SK-N-SH treated with all-trans-retinoic acid at 6 μM for 48 hours (cell line): Measurements from ENCODE around the gene PANX2.

ENCODE experiments used
- ATAC-seq: fragments of 200-7000 bp; cut with Tn5 transposase; 3 replicates; pipeline ENCODE4 v1.9.1; 2020; ENCODE audit warnings: mild to moderate bottlenecking, moderate library complexity
- ARNTL ChIP-seq: fragments of 450-650 bp; formaldehyde crosslinking; IDR thresholded peaks from 2 replicates; pipeline ENCODE4 v1.5.0; 2020; ENCODE audit warnings: low read depth, mild to moderate bottlenecking, moderate library complexity, borderline replicate concordance
- BACH2 ChIP-seq: fragments of 250-450 bp; sonication (Bioruptor Pico); IDR thresholded peaks from 2 replicates; pipeline ENCODE4 v1.9.0; 2021; ENCODE audit warnings: mild to moderate bottlenecking, borderline replicate concordance
- CSDC2 ChIP-seq: fragments of 250-450 bp; sonication (Bioruptor Pico); IDR thresholded peaks from 2 replicates; pipeline ENCODE4 v1.5.0; 2020; ENCODE audit warnings: mild to moderate bottlenecking, moderate library complexity
- ESRRG ChIP-seq: fragments of 250-450 bp; sonication (Bioruptor Pico); IDR thresholded peaks from 2 replicates; pipeline ENCODE4 v1.6.1; 2021; ENCODE audit warnings: mild to moderate bottlenecking
- GLIS3 ChIP-seq: fragments of 250-450 bp; sonication (Bioruptor Pico); IDR thresholded peaks from 2 replicates; pipeline ENCODE4 v1.5.0; 2020; ENCODE audit warnings: mild to moderate bottlenecking, moderate library complexity
- ISL1 ChIP-seq: fragments of 250-450 bp; sonication (Bioruptor Pico); IDR thresholded peaks from 2 replicates; pipeline ENCODE4 v2.1.2; 2022; ENCODE audit warnings: mild to moderate bottlenecking, moderate library complexity
- OSR1 ChIP-seq: fragments of 250-450 bp; sonication (Bioruptor Pico); IDR thresholded peaks from 2 replicates; pipeline ENCODE4 v1.8.0; 2022; ENCODE audit warnings: moderate library complexity, mild to moderate bottlenecking, inconsistent platforms
- RARB ChIP-seq: fragments of 250-450 bp; sonication (Bioruptor Pico); IDR thresholded peaks from 2 replicates; pipeline ENCODE4 v1.8.0; 2021; ENCODE audit warnings: mild to moderate bottlenecking, moderate library complexity
- SNAI2 ChIP-seq: fragments of 250-450 bp; sonication (Bioruptor Pico); IDR thresholded peaks from 2 replicates; pipeline ENCODE4 v1.5.0; 2020; ENCODE audit warnings: mild to moderate bottlenecking, moderate library complexity
- ZC3H10 ChIP-seq: fragments of 250-450 bp; sonication (Bioruptor Pico); IDR thresholded peaks from 2 replicates; pipeline ENCODE4 v1.5.1; 2021; ENCODE audit warnings: mild to moderate bottlenecking, moderate library complexity
- ZFP3 ChIP-seq: fragments of 250-450 bp; sonication (Bioruptor Pico); IDR thresholded peaks from 2 replicates; pipeline ENCODE4 v1.5.0; 2020; ENCODE audit warnings: mild to moderate bottlenecking, moderate library complexity
- ZFP30 ChIP-seq: fragments of 450-650 bp; formaldehyde crosslinking; IDR thresholded peaks from 2 replicates; pipeline ENCODE4 v1.5.0; 2022; ENCODE audit warnings: mild to moderate bottlenecking, moderate library complexity
- ZNF565 ChIP-seq: fragments of 450-650 bp; formaldehyde crosslinking; conservative IDR thresholded peaks from 2 replicates; pipeline ENCODE4 v1.5.0; 2020; ENCODE audit warnings: low read depth, mild to moderate bottlenecking, moderate library complexity
- ZNF70 ChIP-seq: fragments of 450-650 bp; formaldehyde crosslinking; IDR thresholded peaks from 2 replicates; pipeline ENCODE4 v1.5.0; 2020; ENCODE audit warnings: mild to moderate bottlenecking, moderate library complexity
- ZNF8 ChIP-seq: fragments of 450-650 bp; formaldehyde crosslinking; IDR thresholded peaks from 2 replicates; pipeline ENCODE4 v1.5.0; 2020; ENCODE audit warnings: mild to moderate bottlenecking, moderate library complexity
- TF ChIP-seq, protein P1 (sequence below): fragments of 250-450 bp; sonication (Bioruptor Pico); IDR thresholded peaks from 2 replicates; pipeline ENCODE4 v1.5.1; 2021; ENCODE audit warnings: mild to moderate bottlenecking, moderate library complexity
- TF ChIP-seq, protein P2 (sequence below): fragments of 250-450 bp; sonication (Bioruptor Pico); IDR thresholded peaks from 2 replicates; pipeline ENCODE4 v1.8.0; 2020; ENCODE audit warnings: mild to moderate bottlenecking, moderate library complexity, borderline replicate concordance
- TF ChIP-seq, protein P3 (sequence below): fragments of 250-450 bp; sonication (Bioruptor Pico); IDR thresholded peaks from 2 replicates; pipeline ENCODE4 v1.5.0; 2020; ENCODE audit warnings: mild to moderate bottlenecking, moderate library complexity
- TF ChIP-seq, protein P4 (sequence below): fragments of 250-450 bp; sonication (Bioruptor Pico); IDR thresholded peaks from 2 replicates; pipeline ENCODE4 v1.5.1; 2020; ENCODE audit warnings: low read depth, mild to moderate bottlenecking, moderate library complexity

Gene PANX2

DNA sequence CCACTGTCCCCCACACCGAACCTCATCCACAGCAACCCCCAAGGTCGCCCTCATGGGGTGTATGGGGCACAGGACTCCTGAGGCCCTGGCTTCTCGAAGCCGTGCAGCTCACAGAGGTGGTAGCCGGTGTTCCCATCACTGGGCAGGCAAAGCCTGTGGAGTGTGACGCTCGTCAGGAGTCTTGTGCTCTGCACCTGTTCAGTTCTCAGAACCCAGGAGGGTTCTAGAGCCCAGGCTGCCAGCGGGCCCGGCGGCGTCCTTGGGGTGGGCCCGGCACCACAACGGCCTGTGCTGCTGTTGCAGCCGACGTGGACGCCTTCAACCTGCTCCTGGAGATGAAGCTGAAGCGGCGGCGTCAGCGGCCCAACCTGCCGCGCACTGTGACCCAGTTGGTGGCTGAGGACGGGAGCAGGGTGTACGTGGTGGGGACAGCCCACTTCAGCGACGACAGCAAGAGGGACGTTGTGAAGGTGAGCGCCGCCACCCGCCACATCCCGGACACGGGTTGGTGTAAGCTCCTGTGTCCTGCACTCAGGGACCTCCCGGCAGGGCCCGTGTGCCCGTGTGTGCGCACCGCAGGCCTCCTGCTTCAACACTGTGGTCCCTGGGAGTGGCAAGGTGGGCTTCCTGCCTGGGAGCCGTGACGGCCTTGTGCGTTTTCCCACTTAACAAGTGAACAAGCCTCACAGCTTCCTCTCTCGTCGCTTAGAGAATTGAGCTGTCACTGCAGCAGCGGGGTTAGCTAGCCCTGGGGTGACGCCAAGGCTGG lies 23.7 kb downstream of the PANX2 start:
- ATAC-seq = no peak
- TF ChIP-seq ZNF70 (no peak), SNAI2 (CRISPR knock-in tag) (no peak), CSDC2 (no peak), ZNF8 (no peak), ZFP3 (CRISPR knock-in tag) (no peak), BACH2 (CRISPR knock-in tag) (no peak), ISL1 (CRISPR knock-in tag) (no peak), ZNF565 (no peak), ESRRG (CRISPR knock-in tag) (no peak)
- TF ChIP-seq, protein P1, sequence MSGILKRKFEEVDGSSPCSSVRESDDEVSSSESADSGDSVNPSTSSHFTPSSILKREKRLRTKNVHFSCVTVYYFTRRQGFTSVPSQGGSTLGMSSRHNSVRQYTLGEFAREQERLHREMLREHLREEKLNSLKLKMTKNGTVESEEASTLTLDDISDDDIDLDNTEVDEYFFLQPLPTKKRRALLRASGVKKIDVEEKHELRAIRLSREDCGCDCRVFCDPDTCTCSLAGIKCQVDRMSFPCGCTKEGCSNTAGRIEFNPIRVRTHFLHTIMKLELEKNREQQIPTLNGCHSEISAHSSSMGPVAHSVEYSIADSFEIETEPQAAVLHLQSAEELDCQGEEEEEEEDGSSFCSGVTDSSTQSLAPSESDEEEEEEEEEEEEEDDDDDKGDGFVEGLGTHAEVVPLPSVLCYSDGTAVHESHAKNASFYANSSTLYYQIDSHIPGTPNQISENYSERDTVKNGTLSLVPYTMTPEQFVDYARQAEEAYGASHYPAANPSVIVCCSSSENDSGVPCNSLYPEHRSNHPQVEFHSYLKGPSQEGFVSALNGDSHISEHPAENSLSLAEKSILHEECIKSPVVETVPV (CRISPR knock-in tag) = no peak
- TF ChIP-seq, protein P2, sequence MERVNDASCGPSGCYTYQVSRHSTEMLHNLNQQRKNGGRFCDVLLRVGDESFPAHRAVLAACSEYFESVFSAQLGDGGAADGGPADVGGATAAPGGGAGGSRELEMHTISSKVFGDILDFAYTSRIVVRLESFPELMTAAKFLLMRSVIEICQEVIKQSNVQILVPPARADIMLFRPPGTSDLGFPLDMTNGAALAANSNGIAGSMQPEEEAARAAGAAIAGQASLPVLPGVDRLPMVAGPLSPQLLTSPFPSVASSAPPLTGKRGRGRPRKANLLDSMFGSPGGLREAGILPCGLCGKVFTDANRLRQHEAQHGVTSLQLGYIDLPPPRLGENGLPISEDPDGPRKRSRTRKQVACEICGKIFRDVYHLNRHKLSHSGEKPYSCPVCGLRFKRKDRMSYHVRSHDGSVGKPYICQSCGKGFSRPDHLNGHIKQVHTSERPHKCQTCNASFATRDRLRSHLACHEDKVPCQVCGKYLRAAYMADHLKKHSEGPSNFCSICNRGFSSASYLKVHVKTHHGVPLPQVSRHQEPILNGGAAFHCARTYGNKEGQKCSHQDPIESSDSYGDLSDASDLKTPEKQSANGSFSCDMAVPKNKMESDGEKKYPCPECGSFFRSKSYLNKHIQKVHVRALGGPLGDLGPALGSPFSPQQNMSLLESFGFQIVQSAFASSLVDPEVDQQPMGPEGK (CRISPR knock-in tag) = no peak

DNA sequence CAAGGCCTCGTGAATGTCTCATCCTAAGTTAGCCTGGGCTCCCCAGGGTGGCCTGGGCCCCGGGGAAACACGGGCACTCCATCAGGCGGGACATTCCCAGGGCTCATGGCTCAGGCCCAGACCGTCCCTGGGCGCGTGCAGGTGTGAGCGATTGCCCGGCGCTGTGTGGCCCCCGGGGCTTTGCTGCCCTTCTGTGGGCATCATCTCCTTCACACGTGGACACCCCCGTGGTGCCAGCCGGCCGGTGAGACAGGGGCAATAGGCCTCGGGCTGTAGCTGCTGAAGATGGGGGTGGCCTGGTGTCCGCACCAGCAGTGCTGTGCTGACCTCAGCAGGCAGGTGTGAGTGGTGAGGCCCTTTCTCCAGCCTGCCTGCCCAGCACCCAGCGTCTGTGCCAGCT lies 25.7 kb downstream of the PANX2 start:
- ATAC-seq = no peak
- no peak for TF ChIP-seq ISL1 (CRISPR knock-in tag)
- no peak for TF ChIP-seq ARNTL (CRISPR knock-in tag)
- no peak for TF ChIP-seq OSR1 (CRISPR knock-in tag)
- TF ChIP-seq ZNF8 = no peak
- TF ChIP-seq, protein P3, sequence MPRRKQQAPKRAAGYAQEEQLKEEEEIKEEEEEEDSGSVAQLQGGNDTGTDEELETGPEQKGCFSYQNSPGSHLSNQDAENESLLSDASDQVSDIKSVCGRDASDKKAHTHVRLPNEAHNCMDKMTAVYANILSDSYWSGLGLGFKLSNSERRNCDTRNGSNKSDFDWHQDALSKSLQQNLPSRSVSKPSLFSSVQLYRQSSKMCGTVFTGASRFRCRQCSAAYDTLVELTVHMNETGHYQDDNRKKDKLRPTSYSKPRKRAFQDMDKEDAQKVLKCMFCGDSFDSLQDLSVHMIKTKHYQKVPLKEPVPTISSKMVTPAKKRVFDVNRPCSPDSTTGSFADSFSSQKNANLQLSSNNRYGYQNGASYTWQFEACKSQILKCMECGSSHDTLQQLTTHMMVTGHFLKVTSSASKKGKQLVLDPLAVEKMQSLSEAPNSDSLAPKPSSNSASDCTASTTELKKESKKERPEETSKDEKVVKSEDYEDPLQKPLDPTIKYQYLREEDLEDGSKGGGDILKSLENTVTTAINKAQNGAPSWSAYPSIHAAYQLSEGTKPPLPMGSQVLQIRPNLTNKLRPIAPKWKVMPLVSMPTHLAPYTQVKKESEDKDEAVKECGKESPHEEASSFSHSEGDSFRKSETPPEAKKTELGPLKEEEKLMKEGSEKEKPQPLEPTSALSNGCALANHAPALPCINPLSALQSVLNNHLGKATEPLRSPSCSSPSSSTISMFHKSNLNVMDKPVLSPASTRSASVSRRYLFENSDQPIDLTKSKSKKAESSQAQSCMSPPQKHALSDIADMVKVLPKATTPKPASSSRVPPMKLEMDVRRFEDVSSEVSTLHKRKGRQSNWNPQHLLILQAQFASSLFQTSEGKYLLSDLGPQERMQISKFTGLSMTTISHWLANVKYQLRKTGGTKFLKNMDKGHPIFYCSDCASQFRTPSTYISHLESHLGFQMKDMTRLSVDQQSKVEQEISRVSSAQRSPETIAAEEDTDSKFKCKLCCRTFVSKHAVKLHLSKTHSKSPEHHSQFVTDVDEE (CRISPR knock-in tag) = no peak
- TF ChIP-seq GLIS3 (CRISPR knock-in tag) = no peak
- TF ChIP-seq, protein P4, sequence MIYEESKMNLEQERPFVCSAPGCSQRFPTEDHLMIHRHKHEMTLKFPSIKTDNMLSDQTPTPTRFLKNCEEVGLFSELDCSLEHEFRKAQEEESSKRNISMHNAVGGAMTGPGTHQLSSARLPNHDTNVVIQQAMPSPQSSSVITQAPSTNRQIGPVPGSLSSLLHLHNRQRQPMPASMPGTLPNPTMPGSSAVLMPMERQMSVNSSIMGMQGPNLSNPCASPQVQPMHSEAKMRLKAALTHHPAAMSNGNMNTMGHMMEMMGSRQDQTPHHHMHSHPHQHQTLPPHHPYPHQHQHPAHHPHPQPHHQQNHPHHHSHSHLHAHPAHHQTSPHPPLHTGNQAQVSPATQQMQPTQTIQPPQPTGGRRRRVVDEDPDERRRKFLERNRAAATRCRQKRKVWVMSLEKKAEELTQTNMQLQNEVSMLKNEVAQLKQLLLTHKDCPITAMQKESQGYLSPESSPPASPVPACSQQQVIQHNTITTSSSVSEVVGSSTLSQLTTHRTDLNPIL (CRISPR knock-in tag) = no peak
- TF ChIP-seq RARB (CRISPR knock-in tag) = no peak
- TF ChIP-seq ZFP30 (CRISPR knock-in tag) = no peak

DNA sequence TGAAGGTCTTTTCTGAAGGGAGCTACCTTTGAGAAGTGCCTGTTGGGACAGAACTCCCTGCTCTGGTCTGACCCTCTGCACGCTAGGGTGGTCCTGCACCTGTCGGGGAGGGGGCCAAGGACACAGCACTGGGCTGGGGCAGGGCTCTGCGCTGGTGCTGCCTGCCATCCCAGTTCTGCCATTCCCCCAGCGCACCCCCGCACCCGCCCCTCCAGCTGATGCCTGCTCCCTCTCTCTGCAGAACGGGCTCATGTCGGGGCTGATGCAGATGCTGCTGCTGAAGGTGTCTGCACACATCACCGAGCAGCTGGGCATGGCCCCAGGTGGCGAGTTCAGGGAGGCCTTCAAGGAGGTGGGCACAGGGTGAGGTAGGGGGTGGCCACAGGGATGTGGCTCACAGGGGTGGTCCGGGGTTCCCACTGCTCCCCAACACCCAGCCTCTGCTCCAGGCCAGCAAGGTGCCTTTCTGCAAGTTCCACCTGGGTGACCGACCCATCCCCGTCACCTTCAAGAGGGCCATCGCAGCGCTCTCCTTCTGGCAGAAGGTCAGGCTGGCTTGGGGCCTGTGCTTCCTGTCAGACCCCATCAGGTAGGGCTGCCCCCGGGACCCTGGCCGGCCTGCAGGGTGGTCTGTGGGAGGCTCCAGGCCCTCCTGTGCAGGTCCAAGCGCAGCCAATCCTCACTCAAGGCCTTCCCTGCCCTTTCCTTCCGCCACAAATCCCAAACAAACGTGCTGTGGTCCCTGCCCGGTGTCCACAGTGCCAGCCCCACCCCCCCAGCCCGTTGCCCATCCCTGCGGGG lies 26.7 kb downstream of the PANX2 start:
- no peak for ATAC-seq

DNA sequence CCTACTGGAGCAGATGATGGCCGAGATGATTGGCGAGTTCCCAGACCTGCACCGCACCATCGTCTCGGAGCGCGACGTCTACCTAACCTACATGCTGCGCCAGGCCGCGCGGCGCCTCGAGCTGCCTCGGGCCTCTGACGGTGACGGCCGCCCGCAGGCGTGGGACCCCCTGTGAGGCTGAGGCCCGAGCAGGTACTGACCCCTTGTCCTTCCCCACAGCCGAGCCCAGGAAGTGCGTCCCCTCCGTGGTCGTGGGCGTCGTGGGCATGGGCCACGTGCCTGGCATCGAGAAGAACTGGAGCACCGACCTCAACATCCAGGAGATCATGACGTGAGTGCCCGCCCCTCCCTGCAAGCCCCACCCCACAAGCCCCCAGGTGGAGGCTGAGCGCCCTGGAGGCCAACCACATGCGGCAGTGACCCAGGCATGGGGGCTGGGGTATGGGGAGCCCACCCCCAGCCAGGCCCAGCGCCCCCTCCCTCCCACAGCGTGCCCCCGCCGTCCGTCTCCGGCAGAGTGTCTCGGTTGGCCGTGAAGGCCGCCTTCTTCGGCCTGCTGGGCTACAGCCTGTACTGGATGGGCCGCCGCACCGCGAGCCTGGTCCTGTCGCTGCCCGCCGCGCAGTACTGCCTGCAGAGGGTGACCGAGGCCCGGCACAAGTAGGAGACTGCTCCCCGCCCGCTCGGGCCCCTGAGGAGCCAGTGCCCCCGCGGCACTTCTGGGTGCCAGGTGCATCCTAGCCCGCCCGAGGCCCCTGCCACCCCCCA lies 27.5 kb downstream of the PANX2 start:
- TF ChIP-seq ZNF8 (no peak), ZC3H10 (no peak), SNAI2 (CRISPR knock-in tag) (no peak), CSDC2 (no peak), ZNF565 (no peak), OSR1 (CRISPR knock-in tag) (no peak), GLIS3 (CRISPR knock-in tag) (no peak), ESRRG (CRISPR knock-in tag) (no peak)
- TF ChIP-seq, protein P2 (CRISPR knock-in tag) = no peak
- ATAC-seq = no peak

More for the DNA sequence above, 26.7 kb downstream of the PANX2 start:
- no peak for TF ChIP-seq OSR1 (CRISPR knock-in tag)
